ENCODE measurements around the gene TRIM2. TPM values are rescaled to one million over a fixed set of nuclear protein-coding genes. Genes with fewer than 3 reads are reported as not detected.

TRIM2 gene
- total RNA-seq, 2 experiments from 2014 or later = 1.9 to 3.4 TPM

GRCh38 chr4:153244969-153245368, 40.7 kb downstream of the TRIM2 start:
- Histone ChIP-seq H3K27ac (ENCODE audit: low read depth in 1 of 2, low read length in 2 of 2) (no peak overlapping the region), H3K27me3 (ENCODE audit: control insufficient read depth in 1 of 2, insufficient read depth in 2 of 2, low read length in 2 of 2) (no peaks in the 10 kb centered on the region), H3K4me1 (ENCODE audit: insufficient read depth, low read length) (peaks cover 17% of the 10 kb centered on the region), H3K36me3 (ENCODE audit: insufficient read depth, low read length) (no peaks in the 10 kb centered on the region), H3K9me3 (ENCODE audit: control insufficient read depth in 1 of 2, insufficient read depth in 1 of 2, low read length in 2 of 2) (no peaks in the 10 kb centered on the region), H3K4me3 (ENCODE audit: low read length) (no peak overlapping the region)
- Mint-ChIP-seq H3K27ac (no peak overlapping the region), H3K36me3 (ENCODE audit: low read depth) (no peaks in the 10 kb centered on the region), H3K27me3 (no peaks in the 10 kb centered on the region), H3K9me3 (no peaks in the 10 kb centered on the region), H3K4me1 (ENCODE audit: low read depth) (peaks cover 25% of the 10 kb centered on the region), H3K4me3 (no peak overlapping the region)
- intact Hi-C loops (cut with DNase I, micrococcal nuclease) = loop anchor here (5.0 to 10.0 kb wide), 3 partner anchors 88 to 470 kb away; partner anchors contain the start of genes ARFIP1 (in 1 of the 2) and TIGD4 (in 1 of the 2)
- ATAC-seq (ENCODE audit: poor library complexity) (no peak), DNase-seq (no peak)
- CTCF ChIA-PET = no interaction called here
- POLR2A ChIA-PET = no interaction called here
- TF ChIP-seq CTCF (IDR thresholded peaks at IDR 0.05) = no peak

DNA sequence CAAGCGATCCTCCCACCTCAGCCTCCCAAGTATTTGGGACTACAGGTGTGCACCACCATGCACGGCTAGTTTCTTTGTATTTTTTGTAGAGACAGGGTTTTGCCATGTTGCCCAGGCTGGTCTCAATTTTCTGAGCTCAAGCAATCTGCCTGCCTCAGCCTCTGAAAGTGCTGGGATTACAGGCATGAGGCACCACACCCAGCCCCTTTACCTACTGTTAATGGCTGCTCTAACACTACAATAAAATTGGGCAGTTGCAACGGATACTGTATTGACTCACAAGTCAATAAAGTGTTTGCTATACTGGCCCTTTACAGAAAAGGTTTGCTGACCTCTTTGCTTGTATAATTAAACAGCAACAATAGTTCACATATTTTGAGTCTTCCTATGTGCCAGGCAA, 41.5 kb downstream of the TRIM2 start:
- CTCF ChIA-PET = no interaction called here
- H3K9me3 Mint-ChIP-seq = no peaks in the 10 kb centered on the region
- peaks cover 28% of the 10 kb centered on the region for H3K4me1 Mint-ChIP-seq (ENCODE audit: low read depth)
- Histone ChIP-seq H3K4me1 (ENCODE audit: insufficient read depth, low read length) (peaks cover 20% of the 10 kb centered on the region), H3K9me3 (ENCODE audit: control insufficient read depth in 1 of 2, insufficient read depth in 1 of 2, low read length in 2 of 2) (no peaks in the 10 kb centered on the region), H3K4me3 (ENCODE audit: low read length) (no peak overlapping the region), H3K36me3 (ENCODE audit: insufficient read depth, low read length) (no peaks in the 10 kb centered on the region), H3K27me3 (ENCODE audit: control insufficient read depth in 1 of 2, insufficient read depth in 2 of 2, low read length in 2 of 2) (no peaks in the 10 kb centered on the region), H3K27ac (ENCODE audit: low read depth in 1 of 2, low read length in 2 of 2) (no peak overlapping the region)
- no peak for TF ChIP-seq CTCF (IDR thresholded peaks at IDR 0.05)
- intact Hi-C loops (cut with DNase I, micrococcal nuclease) = loop anchor here (5.0 to 10.0 kb wide), 2 partner anchors 93 to 471 kb away; partner anchors contain the start of genes ARFIP1 (in 1 of the 2) and TIGD4 (in 1 of the 2)
- POLR2A ChIA-PET = no interaction called here
- no peaks in the 10 kb centered on the region for H3K36me3 Mint-ChIP-seq (ENCODE audit: low read depth)
- DNase-seq (no peak), ATAC-seq (ENCODE audit: poor library complexity) (no peak)
- no peak overlapping the region for H3K27ac Mint-ChIP-seq
- no peak overlapping the region for H3K4me3 Mint-ChIP-seq
- H3K27me3 Mint-ChIP-seq = no peaks in the 10 kb centered on the region

DNA sequence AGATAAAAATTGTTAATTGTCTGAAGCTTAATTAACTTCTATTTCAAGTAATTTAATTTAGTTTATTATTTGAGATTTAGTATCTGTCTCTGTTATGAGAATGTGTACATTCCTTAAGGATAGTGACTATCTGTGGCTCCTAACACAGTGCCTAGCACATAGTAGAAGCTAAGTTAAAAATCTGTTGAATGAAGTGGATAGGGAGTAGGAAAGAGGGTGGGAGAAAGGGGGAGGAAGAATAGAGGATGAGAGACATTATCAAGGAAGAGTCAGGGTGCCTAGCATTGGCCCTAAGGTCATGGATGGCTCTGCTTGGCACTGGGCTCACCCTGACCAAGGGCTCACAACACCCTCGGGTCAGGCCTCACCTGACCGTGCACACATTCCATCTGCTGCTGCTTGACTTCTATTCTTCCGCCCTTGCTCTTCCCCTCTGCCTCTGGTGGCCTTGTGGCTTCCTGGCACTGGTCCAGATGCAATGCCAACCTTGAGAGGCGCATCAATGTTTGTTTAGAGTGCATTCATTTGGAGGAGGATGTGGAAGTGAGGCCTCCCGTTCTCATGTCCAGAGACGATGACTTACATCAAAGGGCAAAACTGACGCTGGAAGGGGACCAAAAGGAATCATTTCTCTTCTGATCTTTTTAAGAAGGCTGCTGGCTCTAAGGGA, 42.3 kb downstream of the TRIM2 start:
- ATAC-seq (ENCODE audit: poor library complexity) = no peak
- Mint-ChIP-seq H3K9me3 (no peaks in the 10 kb centered on the region), H3K4me3 (no peak overlapping the region), H3K27ac (peak overlapping the region; percentile 6), H3K27me3 (no peaks in the 10 kb centered on the region), H3K36me3 (ENCODE audit: low read depth) (no peaks in the 10 kb centered on the region), H3K4me1 (ENCODE audit: low read depth) (peaks cover 28% of the 10 kb centered on the region)
- H3K9me3 ChIP-seq (ENCODE audit: control insufficient read depth in 1 of 2, insufficient read depth in 1 of 2, low read length in 2 of 2) = no peaks in the 10 kb centered on the region
- no peak overlapping the region for H3K27ac ChIP-seq (ENCODE audit: low read depth in 1 of 2, low read length in 2 of 2)
- H3K27me3 ChIP-seq (ENCODE audit: control insufficient read depth in 1 of 2, insufficient read depth in 2 of 2, low read length in 2 of 2) = no peaks in the 10 kb centered on the region
- DNase-seq = no peak
- TF ChIP-seq CTCF (IDR thresholded peaks at IDR 0.05) = no peak
- no peaks in the 10 kb centered on the region for H3K36me3 ChIP-seq (ENCODE audit: insufficient read depth, low read length)
- ChIA-PET CTCF (no interaction called here), POLR2A (no interaction called here)
- peaks cover 20% of the 10 kb centered on the region for H3K4me1 ChIP-seq (ENCODE audit: insufficient read depth, low read length)
- H3K4me3 ChIP-seq (ENCODE audit: low read length) = no peak overlapping the region
- intact Hi-C loops (cut with DNase I, micrococcal nuclease) = loop anchor here (5.0 to 10.0 kb wide), 2 partner anchors 94 to 472 kb away; partner anchors contain the start of genes ARFIP1 (in 1 of the 2) and TIGD4 (in 1 of the 2)
